DND-41 (cell line): ENCODE measurements around the gene ITPR1.

Experiments
- CTCF ChIP-seq: IDR thresholded peaks from 2 replicates; pipeline ENCODE4 v1.5.1; 2012; ENCODE audit warnings: borderline replicate concordance, low read length, moderate library complexity, mild to moderate bottlenecking; ENCODE audit not compliant: poor library complexity, severe bottlenecking; ENCODE audit errors: extremely low read depth
- EZH2 ChIP-seq: IDR thresholded peaks from 3 replicates; pipeline ENCODE4 v1.6.1; 2012; ENCODE audit warnings: borderline replicate concordance, low read depth, mild to moderate bottlenecking, moderate library complexity, low read length, inconsistent platforms; ENCODE audit not compliant: severe bottlenecking

- TF ChIP-seq CTCF (no peak), EZH2 (no peak)
Measured at GRCh38 chr3:4791358-4791757, 298.2 kb downstream of the ITPR1 start.
